PC-9 (cell line): Measurements from ENCODE around the gene PUM1. TPM values are rescaled to one million over a fixed set of nuclear protein-coding genes. Genes with fewer than 3 reads are reported as not detected.
A peak's percentile ranks its signal among the peaks of the same experiment; 100 is the strongest.

ENCODE experiments used
- BruUV-seq: library from RNA; stranded (reverse); fragments of 400-500 nt; replicated peaks from 2 replicates; lab custom pipeline; 2021; lab: Mats Ljungman, UMichigan
- CTCF ChIA-PET: fragments of 300-600 bp; sonication (Branson Sonifier 250); formaldehyde crosslinking; loops from one replicate; lab custom pipeline; 2022; ENCODE audit warnings: antibody characterized with exemption; lab: Charles Lee
- POLR2A ChIA-PET: fragments of 300-600 bp; sonication (Branson Sonifier 250); formaldehyde crosslinking; loops from one replicate; lab custom pipeline; 2022; ENCODE audit warnings: antibody characterized with exemption; ENCODE audit not compliant: unreplicated experiment; lab: Charles Lee
- DNase-seq, 2 experiments: peaks; one replicate each; pipeline versions ENCODE4 v3.0.0 to v3.0.0-alpha.2; 2015 to 2022; ENCODE audit warnings: mixed read lengths in 1 of 2
- H2AFZ ChIP-seq: fragments of 200-600 bp; sonication (generic); 2 replicates; pipeline ENCODE4 v1.8.1; 2017; ENCODE audit warnings: antibody characterized with exemption
- H3F3A ChIP-seq: fragments of 200-600 bp; sonication (generic); 2 replicates; pipeline ENCODE4 v1.8.1; 2017; ENCODE audit warnings: antibody characterized with exemption, mild to moderate bottlenecking, low read depth; ENCODE audit not compliant: insufficient read depth
- H3K27ac ChIP-seq: fragments of 200-600 bp; sonication (generic); 2 replicates; pipeline ENCODE4 v1.6.1; 2016; ENCODE audit warnings: mixed run types
- H3K27me3 ChIP-seq: fragments of 200-600 bp; sonication (generic); 2 replicates; pipeline ENCODE4 v1.6.1; 2016; ENCODE audit warnings: low read depth, mixed run types; ENCODE audit not compliant: insufficient read depth
- H3K36me3 ChIP-seq: fragments of 200-600 bp; sonication (generic); 2 replicates; pipeline ENCODE4 v1.6.1; 2016; ENCODE audit warnings: low read depth, mixed run types
- H3K4me1 ChIP-seq: fragments of 200-600 bp; sonication (generic); replicated peaks from 2 replicates; pipeline ENCODE4 v1.6.1; 2016; ENCODE audit warnings: mixed run types; ENCODE audit not compliant: insufficient read depth
- H3K4me2 ChIP-seq: fragments of 200-600 bp; sonication (generic); 2 replicates; pipeline ENCODE4 v1.6.1; 2017; ENCODE audit warnings: mixed run types
- H3K4me3 ChIP-seq: fragments of 200-600 bp; sonication (generic); 2 replicates; pipeline ENCODE4 v1.6.1; 2016; ENCODE audit warnings: mixed run types
- H3K79me2 ChIP-seq: fragments of 200-600 bp; sonication (generic); 2 replicates; pipeline ENCODE4 v1.6.1; 2017; ENCODE audit warnings: low read depth, mixed run types
- H3K9me2 ChIP-seq: fragments of 200-600 bp; sonication (generic); 2 replicates; pipeline ENCODE4 v1.8.1; 2017; ENCODE audit warnings: mild to moderate bottlenecking; ENCODE audit not compliant: insufficient read depth
- H3K9me3 ChIP-seq: fragments of 200-600 bp; sonication (generic); 2 replicates; pipeline ENCODE4 v1.8.1; 2016; ENCODE audit warnings: low read depth; ENCODE audit not compliant: insufficient read depth
- H4K20me1 ChIP-seq: fragments of 200-600 bp; sonication (generic); 2 replicates; pipeline ENCODE4 v1.8.1; 2017; ENCODE audit not compliant: insufficient read depth
- EZH2 ChIP-seq: fragments of 200-600 bp; sonication (generic); IDR thresholded peaks from 2 replicates; pipeline ENCODE4 v1.8.0; 2017; ENCODE audit warnings: antibody characterized with exemption, low read depth
- intact Hi-C: fragments of 100-400 bp; cut with micrococcal nuclease; formaldehyde crosslinking; loops from one replicate; pipeline ENCODE4 v1.10.0; 2022; ENCODE audit not compliant: unreplicated experiment
- total RNA-seq: library from RNA; stranded (reverse); gene quantifications from 2 replicates; pipeline ENCODE4 v1.2.3, GENCODE V29; 2021
- TF ChIP-seq, protein P1 (sequence below): fragments of 200-600 bp; sonication (generic); conservative IDR thresholded peaks from 2 replicates; pipeline ENCODE4 v1.6.1; 2017; ENCODE audit warnings: mixed run types, antibody characterized with exemption, mild to moderate bottlenecking, moderate library complexity

PUM1 gene
- total RNA-seq, 1 experiment from 2014 or later: 117 TPM

GRCh38 chr1:31043631-31044030 lies 21.9 kb downstream of the PUM1 start:
- H3K9me2 ChIP-seq: no peaks in the 10 kb centered on the region
- H3K4me1 ChIP-seq: no peaks in the 10 kb centered on the region
- POLR2A ChIA-PET: no interaction called here
- H3K27ac ChIP-seq: no peak overlapping the region
- H3K27me3 ChIP-seq: no peaks in the 10 kb centered on the region
- peaks cover 5% of the 10 kb centered on the region; the same call in 1 of the 2 replicates for H3K36me3 ChIP-seq
- no peak overlapping the region for H2AFZ ChIP-seq
- no peak for DNase-seq
- no TSS peak for BruUV-seq
- H3F3A ChIP-seq: peaks cover 9% of the 10 kb centered on the region; the same call in 1 of the 2 replicates
- H3K79me2 ChIP-seq: peaks cover 92% of the 10 kb centered on the region
- TF ChIP-seq EZH2: no peak
- TF ChIP-seq, protein P1, sequence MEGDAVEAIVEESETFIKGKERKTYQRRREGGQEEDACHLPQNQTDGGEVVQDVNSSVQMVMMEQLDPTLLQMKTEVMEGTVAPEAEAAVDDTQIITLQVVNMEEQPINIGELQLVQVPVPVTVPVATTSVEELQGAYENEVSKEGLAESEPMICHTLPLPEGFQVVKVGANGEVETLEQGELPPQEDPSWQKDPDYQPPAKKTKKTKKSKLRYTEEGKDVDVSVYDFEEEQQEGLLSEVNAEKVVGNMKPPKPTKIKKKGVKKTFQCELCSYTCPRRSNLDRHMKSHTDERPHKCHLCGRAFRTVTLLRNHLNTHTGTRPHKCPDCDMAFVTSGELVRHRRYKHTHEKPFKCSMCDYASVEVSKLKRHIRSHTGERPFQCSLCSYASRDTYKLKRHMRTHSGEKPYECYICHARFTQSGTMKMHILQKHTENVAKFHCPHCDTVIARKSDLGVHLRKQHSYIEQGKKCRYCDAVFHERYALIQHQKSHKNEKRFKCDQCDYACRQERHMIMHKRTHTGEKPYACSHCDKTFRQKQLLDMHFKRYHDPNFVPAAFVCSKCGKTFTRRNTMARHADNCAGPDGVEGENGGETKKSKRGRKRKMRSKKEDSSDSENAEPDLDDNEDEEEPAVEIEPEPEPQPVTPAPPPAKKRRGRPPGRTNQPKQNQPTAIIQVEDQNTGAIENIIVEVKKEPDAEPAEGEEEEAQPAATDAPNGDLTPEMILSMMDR: no peak
- CTCF ChIA-PET: no interaction called here
- H4K20me1 ChIP-seq: peaks cover 84% of the 10 kb centered on the region
- H3K9me3 ChIP-seq: no peaks in the 10 kb centered on the region
- no peak overlapping the region for H3K4me3 ChIP-seq
- no peak overlapping the region for H3K4me2 ChIP-seq
- intact Hi-C loops: no loop called here

GRCh38 chr1:31042656-31043055 lies 22.9 kb downstream of the PUM1 start:
- Histone ChIP-seq H3K27ac (no peak overlapping the region), H3K4me3 (no peak overlapping the region), H3K4me2 (no peak overlapping the region), H2AFZ (no peak overlapping the region), H3F3A (peaks cover 16% of the 10 kb centered on the region; the same call in 1 of the 2 replicates), H3K79me2 (peaks cover 95% of the 10 kb centered on the region), H3K9me2 (no peaks in the 10 kb centered on the region), H3K27me3 (no peaks in the 10 kb centered on the region), H3K9me3 (no peaks in the 10 kb centered on the region), H3K36me3 (peaks cover 5% of the 10 kb centered on the region; the same call in 1 of the 2 replicates), H3K4me1 (no peaks in the 10 kb centered on the region), H4K20me1 (peaks cover 89% of the 10 kb centered on the region)
- intact Hi-C loops: no loop called here
- POLR2A ChIA-PET: no interaction called here
- TSS peak; percentile 2 for BruUV-seq
- no peak for TF ChIP-seq EZH2
- TF ChIP-seq, protein P1: no peak
- CTCF ChIA-PET: no interaction called here
- no peak for DNase-seq

- Histone ChIP-seq H3K9me3 (no peaks in the 10 kb centered on the region), H2AFZ (no peak overlapping the region), H3K27me3 (no peaks in the 10 kb centered on the region), H3K27ac (no peak overlapping the region), H3K4me3 (no peak overlapping the region), H4K20me1 (peaks cover 89% of the 10 kb centered on the region), H3K4me2 (no peak overlapping the region), H3F3A (peaks cover 17% of the 10 kb centered on the region; the same call in 1 of the 2 replicates), H3K79me2 (peaks cover 95% of the 10 kb centered on the region), H3K9me2 (no peaks in the 10 kb centered on the region), H3K4me1 (no peaks in the 10 kb centered on the region), H3K36me3 (peaks cover 11% of the 10 kb centered on the region; the same call in 1 of the 2 replicates)
- POLR2A ChIA-PET: no interaction called here
- DNase-seq: no peak
- intact Hi-C loops: no loop called here
- TF ChIP-seq, protein P1: no peak
- TF ChIP-seq EZH2: no peak
- CTCF ChIA-PET: interaction anchor here (0.8 kb wide), 1 partner anchor 32 kb away, joined by 7 read pairs; no protein-coding TSS in a partner anchor
- BruUV-seq: no TSS peak
These were observed 24.0 kb downstream of the PUM1 start for GRCh38 chr1:31041529-31041928.
